B cell (primary cell): ENCODE data around the gene EDAR. TPM values are rescaled to one million over a fixed set of nuclear protein-coding genes. Genes with fewer than 3 reads are reported as not detected.

ENCODE experiments used
- ATAC-seq: fragments of 200-7000 bp; cut with Tn5 transposase; one replicate; pipeline ENCODE4 v1.10.0; 2021; ENCODE audit warnings: low read depth, mild to moderate bottlenecking, moderate number of reproducible peaks, moderate library complexity
- CTCF ChIA-PET: fragments of 350-600 bp; sonication (Branson Sonifier 250); formaldehyde crosslinking; loops from one replicate; lab custom pipeline; 2021; ENCODE audit warnings: antibody characterized with exemption, inconsistent platforms; lab: Charles Lee
- POLR2A ChIA-PET: fragments of 350-600 bp; sonication (Branson Sonifier 250); formaldehyde crosslinking; loops from one replicate; lab custom pipeline; 2021; ENCODE audit warnings: antibody characterized with exemption; lab: Charles Lee
- DNase-seq: peaks from one replicate; pipeline ENCODE4 v3.0.0; 2013
- H2AFZ ChIP-seq: 2 replicates; pipeline ENCODE4 v1.6.1; 2012; ENCODE audit warnings: mild to moderate bottlenecking, low read depth, low read length; ENCODE audit not compliant: insufficient read depth, poor library complexity, severe bottlenecking
- H3K27ac ChIP-seq, 2 donors: 1 replicate in 1 of 2; 2 replicates in 1 of 2; pipeline ENCODE4 v1.5.1; 2012 to 2013; ENCODE audit warnings: low read length in 2 of 2, mild to moderate bottlenecking in 2 of 2, moderate library complexity in 1 of 2
- H3K27me3 ChIP-seq, 4 experiments: fragments of 200-600 bp in 1 of 4; sonication (generic) in 1 of 4; replicated peaks in 1 of 4; 1 replicate in 2 of 4; 2 replicates in 2 of 4; pipeline versions ENCODE4 v1.6.1 to v1.7.0; 2013 to 2016; ENCODE audit warnings: low read length in 3 of 4, mild to moderate bottlenecking in 2 of 4, mixed read lengths in 1 of 4, moderate library complexity in 1 of 4; ENCODE audit not compliant: insufficient read depth in 4 of 4, control insufficient read depth in 3 of 4; ENCODE audit errors: control extremely low read depth in 1 of 4
- H3K36me3 ChIP-seq, 2 experiments: replicated peaks in 1 of 2; 1 replicate in 1 of 2; 2 replicates in 1 of 2; pipeline versions ENCODE4 v1.6.1 to v1.7.1; 2013; ENCODE audit warnings: low read length in 1 of 2; ENCODE audit not compliant: insufficient read depth in 2 of 2, control insufficient read depth in 1 of 2; ENCODE audit errors: control extremely low read depth in 1 of 2, extremely low read depth in 1 of 2
- H3K4me1 ChIP-seq, 2 donors: fragments of 200-600 bp in 1 of 2; sonication (generic) in 1 of 2; 1 replicate in 1 of 2; 2 replicates in 1 of 2; pipeline versions ENCODE4 v1.5.1 to v1.6.1; 2013 to 2017; ENCODE audit warnings: low read length in 2 of 2; ENCODE audit not compliant: control insufficient read depth in 2 of 2, insufficient read depth in 2 of 2
- H3K4me2 ChIP-seq: replicated peaks from 2 replicates; pipeline ENCODE3; 2012; ENCODE audit warnings: mild to moderate bottlenecking, low read depth, low read length; ENCODE audit not compliant: poor library complexity, severe bottlenecking
- H3K4me3 ChIP-seq, 5 experiments: fragments of 200-600 bp in 1 of 5; sonication (generic) in 1 of 5; 1 replicate in 3 of 5; 2 replicates in 2 of 5; pipeline versions ENCODE4 v1.5.1 to v1.7.0; 2011 to 2016; ENCODE audit warnings: low read length in 4 of 5, mild to moderate bottlenecking in 4 of 5, low read depth in 2 of 5, control low read depth in 1 of 5, moderate library complexity in 1 of 5; ENCODE audit not compliant: insufficient read depth in 1 of 5; ENCODE audit errors: control extremely low read depth in 1 of 5, extremely low read depth in 1 of 5
- H3K79me2 ChIP-seq: fragments of 200-600 bp; sonication (generic); one replicate; pipeline ENCODE4 v1.6.0; 2016; ENCODE audit warnings: low read length; ENCODE audit not compliant: control insufficient read depth, insufficient read depth
- H3K9ac ChIP-seq: fragments of 200-600 bp; sonication (generic); 2 replicates; pipeline ENCODE4 v1.6.1; 2017; ENCODE audit warnings: mild to moderate bottlenecking, low read length, moderate library complexity
- H3K9me3 ChIP-seq, 3 donors: one replicate each; pipeline versions ENCODE4 v1.6.1 to v1.7.1; 2013; ENCODE audit warnings: low read length in 2 of 3; ENCODE audit not compliant: control insufficient read depth in 2 of 3, insufficient read depth in 1 of 3; ENCODE audit errors: control extremely low read depth in 1 of 3
- H4K20me1 ChIP-seq: 2 replicates; pipeline ENCODE4 v1.6.0; 2012; ENCODE audit warnings: mild to moderate bottlenecking, low read length; ENCODE audit not compliant: insufficient read depth, control insufficient read depth, poor library complexity, severe bottlenecking
- H3K27ac Mint-ChIP-seq: one replicate; pipeline ENCODE4 v1.8.0; 2021; ENCODE audit warnings: mixed read lengths
- H3K27me3 Mint-ChIP-seq: one replicate; pipeline ENCODE4 v1.8.0; 2021; ENCODE audit warnings: mixed read lengths
- H3K4me1 Mint-ChIP-seq: one replicate; pipeline ENCODE4 v1.8.0; 2021; ENCODE audit warnings: mixed read lengths
- H3K4me3 Mint-ChIP-seq: one replicate; pipeline ENCODE4 v1.8.0; 2021; ENCODE audit warnings: mixed read lengths
- H3K9me3 Mint-ChIP-seq: one replicate; pipeline ENCODE4 v1.8.0; 2022; ENCODE audit warnings: mixed read lengths; ENCODE audit not compliant: insufficient read depth
- CTCF ChIP-seq: fragments of 200-600 bp; IDR thresholded peaks from one replicate; pipeline ENCODE4 v1.8.0; 2022; ENCODE audit warnings: antibody characterized with exemption, mild to moderate bottlenecking
- EZH2 ChIP-seq: IDR thresholded peaks from 2 replicates; pipeline ENCODE4 v1.6.1; 2012; ENCODE audit warnings: borderline replicate concordance, low read depth, mild to moderate bottlenecking, moderate library complexity, low read length; ENCODE audit not compliant: insufficient read depth, poor library complexity, severe bottlenecking
- WGBS: methylation state at CpG from one replicate; pipeline ENCODE4 v1.1.5; 2013; ENCODE audit warnings: missing lambda C conversion rate; ENCODE audit not compliant: insufficient coverage; 5-methylcytosine and 5-hydroxymethylcytosine counted together
- intact Hi-C: fragments of 100-400 bp; cut with micrococcal nuclease; formaldehyde crosslinking; loops from one replicate; pipeline ENCODE4 v1.10.0; 2022
- polyA plus RNA-seq: library from polyadenylated mRNA; depleted of rRNA; stranded (reverse); fragments of >200 nt; gene quantifications from 2 replicates; pipeline ENCODE4 v1.2.3, GENCODE V29; 2012
- total RNA-seq, 2 donors: library from RNA; stranded (reverse); fragments of 120-200 nt in 1 of 2; gene quantifications; 1 replicate in 1 of 2; 2 replicates in 1 of 2; pipeline versions ENCODE4 v1.2.3 to v1.2.4, GENCODE V29; 2013 to 2022

Gene EDAR
- total and polyA plus RNA-seq, 2 donors (not counting 1 experiment from before 2014, with no cell fraction given): 0.03 TPM; not detected in 1

GRCh38 chr2:108983061-108983460, 6.0 kb downstream of the EDAR start:
- ChIA-PET POLR2A (no interaction called here), CTCF (no interaction called here)
- no peaks in the 10 kb centered on the region for H3K4me1 Mint-ChIP-seq
- no peaks in the 10 kb centered on the region for H3K4me1 ChIP-seq
- no peaks in the 10 kb centered on the region for H3K9me3 Mint-ChIP-seq
- intact Hi-C loops: no loop called here
- peaks cover 4% of the 10 kb centered on the region for H3K27me3 Mint-ChIP-seq
- no peak overlapping the region for H3K9ac ChIP-seq
- DNase-seq (no peak), ATAC-seq (no peak)
- H3K4me3 ChIP-seq: no peak overlapping the region
- H3K79me2 ChIP-seq: no peaks in the 10 kb centered on the region
- no CpG with 5 or more reads among the region's 3 CpGs for WGBS
- H3K4me2 ChIP-seq: no peak overlapping the region
- no peak overlapping the region for H2AFZ ChIP-seq
- no peaks in the 10 kb centered on the region for H3K9me3 ChIP-seq
- no peak overlapping the region for H3K27ac Mint-ChIP-seq
- H3K27me3 ChIP-seq: no peaks in the 10 kb centered on the region
- no peak for TF ChIP-seq EZH2
- no peak for TF ChIP-seq CTCF
- no peak overlapping the region for H3K4me3 Mint-ChIP-seq
- no peaks in the 10 kb centered on the region for H4K20me1 ChIP-seq
- H3K27ac ChIP-seq: no peak overlapping the region
- H3K36me3 ChIP-seq: no peaks in the 10 kb centered on the region

GRCh38 chr2:108982259-108982679, 6.8 kb downstream of the EDAR start:
- H3K27me3 Mint-ChIP-seq: peaks cover 4% of the 10 kb centered on the region
- Histone ChIP-seq H3K4me3 (no peak overlapping the region), H3K27me3 (no peaks in the 10 kb centered on the region), H4K20me1 (no peaks in the 10 kb centered on the region), H3K27ac (no peak overlapping the region), H3K4me1 (no peaks in the 10 kb centered on the region), H3K9ac (no peak overlapping the region), H3K79me2 (no peaks in the 10 kb centered on the region), H3K9me3 (no peaks in the 10 kb centered on the region), H3K4me2 (no peak overlapping the region), H3K36me3 (no peaks in the 10 kb centered on the region), H2AFZ (no peak overlapping the region)
- ChIA-PET CTCF (no interaction called here), POLR2A (no interaction called here)
- 100% methylated on average over 1 of the region's 4 CpGs for WGBS
- H3K4me3 Mint-ChIP-seq: no peak overlapping the region
- DNase-seq (no peak), ATAC-seq (no peak)
- H3K27ac Mint-ChIP-seq: no peak overlapping the region
- no peaks in the 10 kb centered on the region for H3K4me1 Mint-ChIP-seq
- intact Hi-C loops: no loop called here
- no peaks in the 10 kb centered on the region for H3K9me3 Mint-ChIP-seq
- TF ChIP-seq CTCF (no peak), EZH2 (no peak)
